HG02938 (cell line): Measurements from ENCODE around the gene PDE2A.

Experiments
- ATAC-seq: cut with Tn5 transposase; IDR thresholded peaks from one replicate; pipeline ENCODE4 v1.9.1; 2021; ENCODE audit warnings: mild to moderate bottlenecking, moderate library complexity; ENCODE audit not compliant: unreplicated experiment

Gene PDE2A

DNA sequence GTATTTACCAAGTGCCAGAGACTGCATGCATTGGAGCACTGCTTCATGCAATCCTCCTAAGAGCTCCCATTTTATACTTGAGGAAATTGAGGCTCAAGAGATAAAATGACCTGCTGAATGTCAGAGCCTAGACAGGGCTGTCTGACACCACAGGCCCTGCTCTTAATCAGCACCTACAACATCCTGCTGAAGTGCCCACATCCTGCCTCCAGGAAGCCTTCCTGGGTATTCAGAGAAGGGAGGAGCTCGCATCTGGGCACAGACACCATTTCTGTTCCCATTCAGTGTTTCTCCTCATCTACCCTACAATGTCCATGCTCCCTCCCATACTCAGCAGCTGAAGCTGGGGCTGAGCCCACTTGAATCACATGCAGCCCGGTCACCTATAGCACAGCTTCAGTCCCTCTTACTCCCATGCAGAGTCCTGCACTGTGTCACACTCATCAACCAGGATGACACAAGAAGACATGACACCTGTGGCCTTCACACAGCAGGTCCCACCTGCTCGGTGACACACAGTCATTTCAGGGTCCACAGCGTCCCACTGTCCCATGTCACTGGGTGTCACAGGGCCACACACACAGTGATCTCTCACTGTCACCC lies 53.1 kb downstream of the PDE2A start:
- ATAC-seq, result no peak

DNA sequence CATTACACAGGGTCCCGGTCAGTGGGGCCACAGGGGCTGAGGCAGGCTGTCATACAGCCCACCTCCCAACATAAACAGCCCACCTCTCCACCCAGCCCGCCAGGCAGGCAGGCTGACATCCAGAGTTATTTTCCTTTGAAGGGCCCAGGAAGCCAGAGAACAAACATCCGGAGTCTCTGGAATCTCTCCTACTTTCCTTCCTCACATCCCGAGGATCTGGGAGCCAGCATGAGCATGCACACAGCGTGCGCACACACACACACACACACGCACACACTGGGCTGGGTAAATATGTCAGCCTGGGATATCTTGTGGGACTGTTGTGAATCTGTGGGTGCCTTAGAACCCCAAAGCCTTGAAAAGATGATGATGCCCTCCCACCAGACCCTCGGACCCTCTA lies 55.4 kb downstream of the PDE2A start:
- ATAC-seq, result no peak

DNA sequence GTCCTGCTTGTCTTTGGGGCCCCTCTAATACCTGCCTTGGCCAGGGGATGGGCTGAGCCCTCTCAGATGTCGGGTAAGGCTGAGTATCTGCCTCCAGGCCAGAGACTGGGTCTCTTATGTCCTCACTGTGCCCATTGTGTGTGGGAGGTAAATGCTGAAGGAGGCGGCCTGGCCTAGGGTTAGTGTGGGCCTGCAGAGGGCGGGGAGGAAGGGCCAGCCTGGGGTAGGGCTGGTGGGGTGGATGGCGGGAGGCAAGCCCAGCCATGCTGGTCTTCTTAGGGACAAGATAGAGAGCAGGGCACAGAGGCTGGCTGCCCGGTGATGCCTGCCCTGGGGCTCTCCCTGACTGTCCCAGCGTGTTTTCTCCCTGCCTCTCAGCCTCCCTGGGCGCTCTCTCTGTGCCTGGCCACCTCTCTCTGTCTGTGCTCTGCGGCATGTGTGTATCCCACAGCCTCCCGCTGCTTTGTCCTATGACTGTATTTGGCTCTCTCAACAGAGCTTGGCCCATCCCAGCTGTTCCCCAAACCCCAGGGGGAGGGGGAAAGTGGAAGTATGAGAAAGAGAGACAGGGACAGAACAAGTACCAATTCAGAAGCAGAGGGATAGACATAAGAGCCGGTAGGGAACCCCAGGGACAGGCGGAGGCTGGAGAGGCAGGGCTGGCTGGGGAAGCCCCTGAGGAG lies 57.0 kb downstream of the PDE2A start:
- ATAC-seq, result no peak

DNA sequence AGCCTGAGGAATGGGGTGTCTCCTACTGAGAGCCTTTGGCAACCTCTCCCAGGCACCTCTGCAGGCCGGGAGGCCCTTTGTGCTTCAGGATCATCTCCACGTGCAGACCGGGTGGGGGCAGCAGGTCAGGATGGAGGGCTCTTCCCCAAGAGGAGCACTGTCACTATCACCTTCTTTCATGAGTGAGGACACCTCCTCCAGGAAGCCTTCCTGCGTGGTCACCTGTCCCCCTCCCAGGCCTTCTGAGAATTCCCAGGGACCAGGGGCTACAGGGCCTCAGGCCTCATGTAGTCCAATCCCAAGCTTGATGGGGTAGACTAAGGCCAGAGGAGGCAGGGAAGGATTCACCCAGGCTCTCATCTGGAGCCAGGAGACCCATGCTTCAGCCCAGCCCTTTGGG lies 57.6 kb downstream of the PDE2A start:
- no peak for ATAC-seq

DNA sequence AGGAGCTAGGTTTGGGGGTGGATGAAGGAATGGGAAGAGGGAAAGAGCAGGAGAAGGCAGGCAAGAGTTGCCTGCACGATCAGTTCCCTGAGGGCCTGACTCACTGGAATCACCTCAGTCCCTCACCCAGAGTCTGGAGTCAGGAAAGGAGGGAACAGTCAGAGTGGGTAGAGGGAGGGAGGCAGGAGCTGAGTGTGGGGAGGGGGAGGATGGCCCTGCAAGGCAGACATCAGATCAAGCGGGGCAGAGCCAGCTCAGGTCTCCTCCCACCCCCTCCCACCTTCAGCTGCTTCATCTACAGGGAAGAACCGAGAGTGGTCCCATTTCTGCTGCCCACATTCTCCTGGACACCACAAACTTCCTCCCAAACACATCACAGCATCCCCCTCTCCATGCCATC lies 58.9 kb downstream of the PDE2A start:
- ATAC-seq, result no peak

DNA sequence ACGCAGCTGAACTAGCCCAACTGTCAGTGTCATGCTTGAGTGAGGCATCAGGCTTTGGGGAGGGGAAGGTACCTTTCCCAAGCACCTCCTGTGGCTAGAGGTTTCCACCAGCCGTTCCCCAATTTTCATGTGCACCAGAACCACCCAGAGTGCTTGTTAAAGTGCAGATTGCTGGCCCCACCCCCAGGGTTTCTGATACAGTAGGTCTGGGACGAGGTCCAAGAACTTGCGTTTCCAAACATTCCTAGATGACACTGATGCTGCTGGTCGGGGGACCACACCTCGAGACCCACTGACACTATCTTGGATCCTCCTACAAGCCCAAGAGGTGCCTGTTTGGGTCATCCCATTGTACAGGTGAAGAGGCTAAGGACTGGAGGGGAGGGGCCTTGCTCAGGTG lies 59.8 kb downstream of the PDE2A start:
- no peak for ATAC-seq

DNA sequence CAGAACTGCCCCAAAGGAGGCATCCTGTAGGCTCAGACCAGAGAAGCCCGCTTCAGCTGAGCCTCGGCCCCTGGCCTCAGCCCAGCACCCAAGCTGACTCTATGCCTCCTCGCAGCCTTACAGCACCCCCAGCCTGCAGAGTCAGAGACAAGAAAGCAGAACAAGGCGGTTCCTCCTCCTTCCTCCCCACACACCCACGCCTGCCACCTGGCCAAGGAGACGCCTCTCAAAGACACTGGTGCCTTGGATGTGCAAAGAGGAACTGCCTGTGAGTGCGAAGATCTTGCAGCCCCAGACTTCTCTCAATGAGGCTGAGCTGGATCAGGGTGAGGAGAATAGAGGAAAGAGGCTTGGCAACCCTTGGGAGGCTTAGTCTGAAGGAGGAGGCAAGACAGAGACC lies 60.2 kb downstream of the PDE2A start:
- peak; percentile 78 for ATAC-seq

DNA sequence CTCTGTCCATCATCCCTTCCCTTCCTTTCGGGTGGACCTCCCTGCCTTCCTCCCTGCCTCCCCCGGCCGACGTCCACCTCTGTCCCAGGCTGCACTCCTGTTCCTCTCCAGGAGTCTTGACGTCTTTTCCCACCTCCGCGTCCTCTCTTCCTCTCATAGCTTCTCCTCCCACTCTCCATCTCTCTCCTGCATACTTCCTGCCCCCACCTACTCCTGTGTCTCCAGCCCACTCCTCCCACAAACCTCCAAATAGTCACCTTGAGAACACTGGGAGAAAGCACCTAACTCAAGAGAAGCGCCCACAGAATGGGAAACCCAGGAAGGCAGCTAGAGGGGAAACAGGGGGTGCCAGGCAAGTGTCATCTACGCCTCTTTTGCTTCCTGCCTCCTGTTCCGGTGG lies 60.8 kb downstream of the PDE2A start:
- no peak for ATAC-seq

DNA sequence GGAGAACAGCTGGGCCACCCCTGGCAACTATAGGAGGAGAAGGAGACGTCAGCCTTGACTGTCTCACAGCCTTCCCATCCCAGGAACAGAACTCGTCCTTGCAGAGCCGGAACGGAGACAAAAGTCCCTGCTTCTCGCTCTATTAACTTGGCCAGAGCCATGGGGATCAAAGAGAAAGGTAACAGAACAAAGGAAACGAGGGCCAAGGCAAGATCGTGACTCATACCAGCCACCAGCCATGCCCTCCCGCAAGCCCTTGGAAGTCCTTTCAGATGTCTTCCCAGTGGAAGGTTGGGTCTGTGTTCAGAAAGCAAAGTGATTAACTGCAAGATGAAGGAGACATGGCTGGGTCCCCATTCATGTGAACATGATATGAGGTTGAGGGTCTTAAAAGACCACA lies 64.7 kb downstream of the PDE2A start:
- ATAC-seq, result no peak

DNA sequence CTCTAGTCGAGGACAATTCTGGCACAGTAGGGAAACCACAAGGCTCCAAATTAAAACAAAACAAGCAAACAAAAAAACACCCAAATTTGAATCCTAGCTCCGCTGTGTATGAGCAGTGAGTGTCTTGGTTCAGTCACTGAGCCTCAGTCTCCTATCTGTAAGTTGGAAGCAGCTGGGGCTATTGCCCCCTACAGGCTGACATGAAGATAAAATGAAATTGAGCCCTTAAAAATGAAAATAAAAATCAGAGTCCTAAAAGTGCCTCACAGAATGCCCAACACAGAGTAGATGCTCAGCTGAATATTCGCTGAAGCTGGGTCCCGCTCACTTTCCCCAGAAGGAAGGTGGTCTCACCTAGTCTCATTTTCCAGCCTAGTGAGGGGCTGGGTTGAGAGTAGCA lies 65.2 kb downstream of the PDE2A start:
- no peak for ATAC-seq

DNA sequence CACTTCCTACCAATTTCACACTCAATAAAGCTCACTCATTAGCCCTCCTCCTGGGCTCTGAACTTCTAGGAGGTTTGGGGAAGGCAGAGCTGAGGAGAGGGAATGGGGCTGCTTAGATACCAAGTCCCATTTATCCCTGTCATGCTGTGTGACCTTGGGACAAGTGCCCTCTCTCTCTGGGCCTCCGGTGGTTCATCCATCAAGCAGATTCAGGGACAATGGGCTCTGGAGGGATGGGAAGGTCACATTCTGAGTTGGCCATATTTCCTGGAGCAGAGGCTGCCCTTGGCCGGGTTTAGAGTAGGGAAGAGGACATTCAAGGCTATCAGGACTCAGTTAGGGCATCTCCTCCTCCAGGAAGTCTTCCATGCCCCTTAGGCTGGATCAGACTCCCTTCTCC lies 66.7 kb downstream of the PDE2A start:
- ATAC-seq, result no peak

DNA sequence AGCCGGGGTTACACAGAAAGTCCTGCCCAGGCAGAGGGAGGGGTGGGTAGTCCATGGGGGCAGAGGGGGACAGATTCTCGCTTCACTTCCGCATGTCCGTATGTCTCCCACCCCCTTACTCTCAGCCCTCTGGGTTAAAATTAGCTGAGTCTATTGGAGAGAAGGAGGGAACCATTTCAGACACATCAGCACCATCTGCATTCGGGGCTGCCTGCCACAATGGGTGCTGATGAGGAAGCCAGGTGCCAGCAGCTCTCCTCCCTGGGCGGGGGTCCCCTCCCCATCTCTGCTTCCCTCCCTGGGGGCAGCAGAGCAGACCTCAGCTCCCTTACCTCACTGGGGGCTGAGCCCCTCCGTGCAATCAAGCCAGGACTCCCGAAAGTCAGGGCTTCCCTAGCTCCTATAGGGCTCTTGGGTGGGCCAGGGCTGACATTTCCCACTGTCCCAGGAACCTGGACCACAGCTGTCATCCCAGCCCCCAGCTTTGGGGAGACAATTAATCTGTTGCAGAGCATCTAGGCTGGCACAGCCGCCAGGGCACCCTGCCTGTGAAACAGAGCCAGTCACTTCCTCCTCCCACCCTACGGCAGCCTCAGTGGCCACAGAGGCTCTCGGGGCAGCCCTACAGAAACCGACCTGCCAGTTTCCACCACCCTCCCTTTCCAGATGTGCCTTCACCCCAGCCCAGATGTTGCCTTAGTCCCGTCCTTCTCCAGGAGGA lies 67.3 kb downstream of the PDE2A start:
- no peak for ATAC-seq

DNA sequence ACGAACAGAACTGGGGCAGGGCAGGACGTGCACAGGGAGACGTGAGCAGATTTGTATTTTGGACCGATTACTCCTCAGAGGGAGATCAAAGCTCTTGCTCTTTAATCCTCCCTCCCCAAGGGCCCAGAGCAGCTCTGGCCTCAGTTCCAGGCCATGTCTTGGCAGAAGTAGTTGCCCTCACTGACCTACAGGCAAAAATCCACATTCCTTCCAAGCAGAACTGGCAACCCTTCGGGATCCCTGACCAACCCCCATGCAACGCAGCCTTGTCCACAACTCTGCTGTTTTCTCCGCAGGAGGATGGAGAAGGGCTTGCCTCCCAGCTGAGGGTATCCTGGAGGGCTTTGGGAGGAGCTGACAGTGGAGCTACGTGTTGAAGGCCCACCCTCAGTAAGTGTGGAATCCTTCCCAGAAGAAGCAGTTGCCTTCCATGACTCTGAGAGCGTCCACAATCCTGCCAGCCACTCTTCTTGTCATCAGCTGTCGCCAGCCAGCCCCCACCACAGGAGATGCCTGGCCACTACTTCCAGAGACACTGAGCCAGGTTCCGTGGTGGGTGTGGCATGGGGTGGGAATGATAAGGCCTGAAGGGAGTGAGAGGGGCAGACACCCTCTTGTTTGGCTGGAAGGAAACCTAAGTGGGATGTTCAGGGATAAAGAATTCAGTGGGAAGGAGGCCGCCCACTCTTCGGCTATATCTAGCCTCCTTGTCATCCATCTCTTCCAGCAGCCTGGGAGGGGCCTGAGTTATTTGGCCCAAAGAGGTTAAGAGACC lies 68.1 kb downstream of the PDE2A start:
- no peak for ATAC-seq

DNA sequence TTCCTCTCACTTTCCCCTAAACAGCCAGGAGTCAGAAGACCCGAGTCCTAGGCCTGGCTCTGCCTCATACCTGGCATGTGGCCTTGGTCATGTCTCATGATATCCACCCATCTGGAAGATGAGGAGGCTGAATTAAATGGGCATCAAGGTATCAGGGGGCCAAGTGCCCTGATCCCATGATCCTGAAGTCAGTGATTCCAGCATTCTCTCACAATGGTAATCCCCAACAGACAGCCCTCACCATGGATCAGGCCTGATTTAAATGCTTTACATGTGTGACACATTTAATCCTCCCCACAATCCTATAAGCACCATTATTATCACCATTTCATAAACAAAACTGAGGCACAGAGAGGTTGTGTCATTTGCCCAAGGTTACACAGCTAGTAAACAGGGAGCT lies 70.0 kb downstream of the PDE2A start:
- ATAC-seq, result no peak

DNA sequence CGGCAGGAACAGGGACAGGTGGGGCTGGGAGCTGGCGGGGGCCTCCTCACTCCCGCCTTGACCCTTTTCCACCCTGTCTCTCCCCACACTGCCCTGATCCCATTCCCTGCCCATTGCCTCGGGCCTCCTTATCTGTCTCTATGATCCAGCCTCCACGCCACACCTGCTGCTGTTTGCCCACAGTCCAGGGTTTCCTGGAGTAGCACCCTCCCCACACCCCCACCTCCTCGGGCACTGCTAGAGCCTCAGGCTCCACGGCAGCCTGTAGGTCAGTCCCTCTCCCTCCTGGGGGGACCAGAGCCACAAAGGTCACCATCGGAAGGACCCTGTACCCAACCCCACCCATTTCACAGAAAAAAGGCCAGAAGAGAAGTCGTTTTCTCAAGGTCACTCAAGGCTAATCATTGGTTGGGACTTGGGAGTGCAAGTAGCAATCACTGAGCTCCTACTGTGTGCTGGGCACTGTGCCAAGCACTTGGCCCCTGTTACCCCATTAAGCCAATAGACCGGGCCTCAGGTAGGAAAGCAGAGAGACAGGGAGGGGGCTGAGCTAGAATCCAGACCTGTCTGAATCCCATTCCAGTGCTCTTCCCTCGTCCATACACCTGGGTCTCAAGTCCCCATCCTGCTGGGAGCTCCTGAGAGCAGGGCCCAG lies 71.8 kb downstream of the PDE2A start:
- ATAC-seq, result no peak

DNA sequence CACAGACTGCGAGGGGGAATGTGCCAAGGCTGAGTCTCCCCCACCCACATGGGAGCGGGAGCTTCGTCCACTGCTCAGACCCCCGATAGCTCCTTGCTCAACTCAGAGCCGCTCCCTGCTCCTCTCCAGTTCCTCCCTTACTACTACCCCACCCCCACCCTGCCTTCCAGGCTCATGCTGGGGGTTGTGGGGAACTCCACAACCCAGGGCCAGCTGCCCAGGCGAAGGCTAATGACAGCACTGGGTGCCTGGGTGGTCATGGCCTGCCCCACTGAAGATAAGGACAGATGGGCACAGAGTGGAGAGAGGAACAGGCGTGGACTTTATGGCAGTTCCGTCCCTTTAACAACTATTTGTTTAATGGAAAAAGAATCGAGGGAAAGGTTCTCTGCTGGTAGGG lies 73.7 kb downstream of the PDE2A start:
- ATAC-seq, result no peak

DNA sequence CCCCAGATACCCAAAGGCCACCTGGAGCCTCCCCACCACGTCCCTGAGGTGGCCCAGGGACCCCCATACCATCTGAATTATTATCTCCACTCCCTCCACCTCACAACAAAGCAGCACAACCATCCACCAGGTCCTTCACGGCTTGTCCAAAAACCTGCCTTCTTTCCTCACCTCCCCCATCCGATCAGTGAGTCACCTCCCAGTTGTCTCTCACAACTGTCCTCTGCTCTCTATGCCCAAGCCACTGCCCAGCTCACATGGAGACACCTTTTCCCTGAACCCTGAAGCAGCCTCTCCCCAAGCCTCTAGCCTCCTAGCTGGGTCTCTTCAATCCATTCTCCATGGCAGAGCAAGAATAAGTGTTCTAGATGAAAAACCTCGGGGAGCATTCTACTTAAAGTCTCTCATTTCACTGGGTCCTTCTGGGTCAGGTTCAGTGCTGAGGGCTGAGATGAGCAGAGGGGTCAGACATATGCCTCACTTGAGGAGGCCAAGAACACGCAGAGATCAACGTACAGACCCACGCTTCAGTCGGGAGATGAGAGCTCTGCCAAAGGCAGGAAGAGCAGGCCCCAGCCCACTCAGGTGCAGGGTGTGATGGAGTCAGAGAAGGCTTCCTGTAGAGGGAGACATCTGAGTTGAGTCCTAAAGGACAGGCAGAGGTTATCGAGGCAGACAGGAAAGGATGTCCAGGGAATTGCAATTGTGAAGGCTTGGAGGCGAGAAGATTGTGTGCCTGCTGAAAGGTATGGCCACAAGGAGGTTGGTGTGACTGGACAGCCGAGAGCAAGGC lies 74.7 kb downstream of the PDE2A start:
- ATAC-seq, result no peak

DNA sequence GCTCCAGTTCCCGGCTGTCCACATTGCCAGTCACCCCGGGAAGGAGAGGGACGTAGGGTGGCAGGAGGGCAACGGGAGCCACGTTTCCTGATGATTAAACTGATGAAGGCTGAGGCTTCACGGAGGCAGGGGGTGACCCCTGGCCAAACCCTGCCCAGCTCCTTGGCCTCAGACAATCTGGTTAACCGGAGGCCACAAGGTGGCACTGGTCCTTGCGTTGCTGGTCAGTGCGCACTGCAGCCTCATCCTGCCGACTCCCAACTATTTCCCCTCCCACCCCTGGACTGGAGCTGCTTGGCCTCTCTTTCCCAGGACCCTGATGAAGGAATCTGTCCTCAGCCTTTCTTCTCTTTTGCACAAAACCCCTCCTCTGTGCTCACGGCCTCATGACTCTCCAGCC lies 75.3 kb downstream of the PDE2A start:
- no peak for ATAC-seq

DNA sequence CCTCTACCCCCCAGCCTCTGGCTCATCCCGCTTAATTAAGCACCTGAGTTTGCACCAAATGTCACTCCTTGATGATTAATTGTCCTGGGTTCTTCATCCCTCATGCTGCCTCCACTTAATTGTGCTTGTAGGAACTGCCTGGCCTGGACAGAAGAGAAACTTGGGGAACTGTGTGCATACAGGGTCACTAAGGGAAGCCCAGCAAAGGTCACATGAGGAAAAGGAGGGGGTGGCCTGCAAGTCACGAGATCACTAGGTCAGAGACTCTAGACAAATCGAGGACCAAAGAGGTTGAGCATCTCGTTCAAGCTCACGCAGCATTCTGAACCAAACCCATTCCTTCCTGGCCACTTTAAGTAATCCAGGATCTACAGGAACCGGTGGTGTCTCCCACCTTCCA lies 75.8 kb downstream of the PDE2A start:
- no peak for ATAC-seq

DNA sequence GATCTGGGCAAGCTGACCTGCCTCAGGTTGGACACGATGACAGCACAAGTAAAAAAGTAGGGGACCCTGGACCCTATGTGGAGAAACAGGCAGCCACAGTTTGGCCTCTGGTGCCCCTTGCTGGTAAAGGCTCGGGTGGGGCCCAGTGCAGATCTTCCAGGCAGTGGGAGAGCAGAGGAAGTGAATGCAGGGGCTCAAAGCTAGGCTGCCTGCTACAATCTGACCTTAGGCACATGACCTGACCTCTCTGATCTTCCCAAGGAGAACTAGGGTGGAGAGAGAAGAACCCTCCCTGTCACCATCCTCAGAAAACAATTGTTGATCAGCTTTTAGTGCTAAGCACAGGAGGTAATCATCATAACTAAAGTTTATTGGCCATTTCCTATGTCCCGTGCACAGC lies 76.5 kb downstream of the PDE2A start:
- ATAC-seq, result no peak
